GM23338 (cell line): ENCODE data around the gene GCDH.

Experiments used
- CREB1 ChIP-seq: fragments of 250-450 bp; sonication (Bioruptor Pico); IDR thresholded peaks from 2 replicates; pipeline ENCODE4 v1.5.0; 2020; ENCODE audit warnings: low read depth, mild to moderate bottlenecking, moderate library complexity
- CTCF ChIP-seq, 2 experiments: fragments of 200-600 bp in 1 of 2; sonication (generic) in 1 of 2; conservative IDR thresholded peaks; 2 replicates each; pipeline versions ENCODE4 v1.5.1 to v1.6.1; 2016 to 2017; ENCODE audit warnings: antibody characterized with exemption in 2 of 2, low read depth in 2 of 2, mild to moderate bottlenecking in 2 of 2, moderate library complexity in 1 of 2
- EZH2 ChIP-seq: fragments of 200-600 bp; sonication (generic); IDR thresholded peaks from one replicate; pipeline ENCODE4 v1.8.0; 2017; ENCODE audit warnings: antibody characterized with exemption, mild to moderate bottlenecking, low read depth; ENCODE audit not compliant: unreplicated experiment
- EZH2phosphoT487 ChIP-seq: fragments of 200-600 bp; sonication (generic); IDR thresholded peaks from one replicate; pipeline ENCODE4 v1.8.1; 2018; ENCODE audit warnings: antibody characterized with exemption; ENCODE audit not compliant: unreplicated experiment
- JUNB ChIP-seq: IDR thresholded peaks from one replicate; pipeline ENCODE4 v1.6.1; 2016; ENCODE audit warnings: antibody characterized with exemption; ENCODE audit not compliant: unreplicated experiment
- NANOG ChIP-seq: IDR thresholded peaks from 2 replicates; pipeline ENCODE4 v1.6.1; 2016; ENCODE audit warnings: antibody characterized with exemption, borderline replicate concordance
- POLR2AphosphoS5 ChIP-seq: IDR thresholded peaks from 2 replicates; pipeline ENCODE4 v1.6.1; 2016; ENCODE audit warnings: antibody characterized with exemption, low read depth
- REST ChIP-seq: IDR thresholded peaks from one replicate; pipeline ENCODE4 v1.6.1; 2018; ENCODE audit warnings: antibody characterized with exemption; ENCODE audit not compliant: unreplicated experiment
- ZNF331 ChIP-seq: fragments of 250-450 bp; sonication (Bioruptor Pico); IDR thresholded peaks from 2 replicates; pipeline ENCODE4 v1.5.0; 2020; ENCODE audit warnings: low read depth, mild to moderate bottlenecking, moderate library complexity
- ZNF462 ChIP-seq: fragments of 250-450 bp; sonication (Bioruptor Pico); IDR thresholded peaks from 2 replicates; pipeline ENCODE4 v1.5.0; 2020; ENCODE audit warnings: mild to moderate bottlenecking, moderate library complexity

GRCh38 chr19:12912571-12912970 is 21.6 kb downstream of the GCDH start:
- TF ChIP-seq EZH2 (no peak), POLR2AphosphoS5 (no peak), CTCF (conservative IDR thresholded peaks at IDR 0.05; ENCODE audit: low read depth in 2 of 2) (no peak), ZNF331 (CRISPR knock-in tag) (no peak), REST (no peak), EZH2phosphoT487 (no peak), ZNF462 (no peak), JUNB (no peak), CREB1 (CRISPR knock-in tag) (no peak), NANOG (no peak)
